HG02623 (cell line): ENCODE data around the gene ADH1C.
"Not testable (repeated sequence)": the region's sequence is repeated elsewhere in the genome, so short reads cannot be mapped to it uniquely, and the experiment has no call there.

Experiments used
- ATAC-seq: cut with Tn5 transposase; IDR thresholded peaks from one replicate; pipeline ENCODE4 v1.9.1; 2021; ENCODE audit warnings: moderate library complexity; ENCODE audit not compliant: unreplicated experiment

Gene ADH1C

GRCh38 chr4:99352602-99353537 is at the start of gene ADH1C:
ADH1C (minus strand) TSS chr4:99352746; CDS start chr4:99352675, 71 bp downstream.
- no peak for ATAC-seq

- no peak for ATAC-seq
These were observed 48.3 kb upstream of the ADH1C start for GRCh38 chr4:99400831-99401230.

- ATAC-seq = no peak
These were observed 46.5 kb upstream of the ADH1C start for GRCh38 chr4:99399017-99399416.

GRCh38 chr4:99395595-99396364 is 43.2 kb upstream of the ADH1C start:
- ATAC-seq = no peak

- ATAC-seq = no peak
These were observed 42.4 kb upstream of the ADH1C start for GRCh38 chr4:99394896-99395295.

- ATAC-seq = no peak
These were observed 37.5 kb upstream of the ADH1C start for GRCh38 chr4:99390055-99390454.

- ATAC-seq = no peak
These were observed 37.1 kb upstream of the ADH1C start for GRCh38 chr4:99389606-99390005.

- ATAC-seq = no peak
These were observed 31.4 kb upstream of the ADH1C start for GRCh38 chr4:99383833-99384392.

- ATAC-seq = no peak
These were observed 30.9 kb upstream of the ADH1C start for GRCh38 chr4:99383399-99383798.

GRCh38 chr4:99382745-99383360 is 30.3 kb upstream of the ADH1C start:
- ATAC-seq = no peak

- no peak for ATAC-seq
These were observed 29.1 kb upstream of the ADH1C start for GRCh38 chr4:99381588-99382175.

GRCh38 chr4:99379571-99379970 is 27.0 kb upstream of the ADH1C start:
- ATAC-seq = no peak

- ATAC-seq = no peak
These were observed 26.3 kb upstream of the ADH1C start for GRCh38 chr4:99378876-99379275.

- not testable (repeated sequence) for ATAC-seq
These were observed 24.8 kb upstream of the ADH1C start for GRCh38 chr4:99377341-99377740.

- ATAC-seq = not testable (repeated sequence)
These were observed 19.9 kb upstream of the ADH1C start for GRCh38 chr4:99372464-99372863.

- ATAC-seq = not testable (repeated sequence)
These were observed 15.3 kb upstream of the ADH1C start for GRCh38 chr4:99367817-99368216.

- no peak for ATAC-seq
These were observed 13.9 kb upstream of the ADH1C start for GRCh38 chr4:99366491-99366890.

GRCh38 chr4:99362768-99363167 is 10.2 kb upstream of the ADH1C start:
- ATAC-seq = no peak

GRCh38 chr4:99361899-99362275 is 9.3 kb upstream of the ADH1C start:
- no peak for ATAC-seq

- ATAC-seq = no peak
These were observed 8.8 kb upstream of the ADH1C start for GRCh38 chr4:99361268-99361898.
